Gastrocnemius medialis (tissue), 4 donors: ENCODE results near the gene ATG7. TPM values are rescaled to one million over a fixed set of nuclear protein-coding genes. Genes with fewer than 3 reads are reported as not detected.

Experiments used
- ATAC-seq, 2 donors: fragments of 150-250 bp; one replicate each; pipeline ENCODE4 v1.9.1; 2016
- DNase-seq, 2 donors: peaks; one replicate each; pipeline ENCODE4 v3.0.0-alpha.2; 2019
- H3K27ac ChIP-seq, 4 donors: fragments of 200-600 bp; sonication (generic); 1 replicate in 1 of 4; 2 replicates in 3 of 4; pipeline ENCODE4 v1.5.1; 2016 to 2018; ENCODE audit warnings: mild to moderate bottlenecking in 2 of 4, moderate library complexity in 1 of 4
- H3K27me3 ChIP-seq, 3 donors: fragments of 200-600 bp; sonication (generic) in 2 of 3; 1 replicate in 1 of 3; 2 replicates in 2 of 3; pipeline versions ENCODE4 v1.5.1 to v1.6.0; 2016 to 2019; ENCODE audit warnings: mild to moderate bottlenecking in 1 of 3, moderate library complexity in 1 of 3
- H3K36me3 ChIP-seq, 2 donors: fragments of 200-600 bp; sonication (generic) in 1 of 2; one replicate each; pipeline ENCODE4 v1.5.1; 2017 to 2018
- H3K4me1 ChIP-seq, 2 donors: fragments of 200-600 bp; sonication (generic) in 1 of 2; one replicate each; pipeline ENCODE4 v1.5.1; 2016 to 2017; ENCODE audit warnings: mild to moderate bottlenecking in 2 of 2
- H3K4me3 ChIP-seq, 4 donors: fragments of 200-600 bp; sonication (generic) in 3 of 4; 1 replicate in 1 of 4; 2 replicates in 3 of 4; pipeline ENCODE4 v1.5.1; 2016 to 2019; ENCODE audit warnings: mild to moderate bottlenecking in 2 of 4
- H3K9me3 ChIP-seq, 3 donors: fragments of 200-600 bp; sonication (generic) in 2 of 3; 1 replicate in 1 of 3; 2 replicates in 2 of 3; pipeline ENCODE4 v1.5.1; 2016 to 2019
- CTCF ChIP-seq, 5 experiments: fragments of 450-650 bp in 3 of 5; fragments of 200-600 bp in 2 of 5; sonication (generic) in 2 of 5; IDR thresholded peaks in 4 of 5; conservative IDR thresholded peaks in 1 of 5; 1 replicate in 4 of 5; 2 replicates in 1 of 5; pipeline ENCODE4 v1.5.1; 2016 to 2019; ENCODE audit warnings: antibody characterized with exemption in 5 of 5, mild to moderate bottlenecking in 3 of 5, moderate library complexity in 3 of 5
- POLR2A ChIP-seq, 2 donors: fragments of 450-650 bp; IDR thresholded peaks; one replicate each; pipeline ENCODE4 v1.6.1; 2017; ENCODE audit warnings: antibody characterized with exemption in 2 of 2, mild to moderate bottlenecking in 2 of 2, moderate library complexity in 2 of 2
- in situ Hi-C, 4 donors: fragments of 200-750 bp; cut with MboI; loops; one replicate each; pipeline versions ENCODE4 v1.15.0 to v1.8.0; 2017; ENCODE audit warnings: low sequenced_read_pairs in 4 of 4
- intact Hi-C: fragments of 100-400 bp; cut with DNase I; formaldehyde crosslinking; loops from one replicate; pipeline ENCODE4 v1.15.1; 2023; ENCODE audit warnings: low total_unique reads
- total RNA-seq, 4 donors: library from RNA; depleted of rRNA; stranded (reverse); fragments of >200 nt; gene quantifications; one replicate each; pipeline versions ENCODE4 v1.1.0 to v1.2.3, GENCODE V29; 2016

Gene ATG7
- total RNA-seq, 4 donors from 2014 or later, result 13.5 to 29.2 (median 15.0) TPM

- Histone ChIP-seq H3K4me3 (no peak overlapping the region), H3K27ac (no peak overlapping the region), H3K9me3 (no peaks in the 10 kb centered on the region), H3K27me3 (no peaks in the 10 kb centered on the region), H3K4me1 (peaks cover 0 to 3% of the 10 kb centered on the region in 2 donors), H3K36me3 (no peaks in the 10 kb centered on the region)
- DNase-seq (no peak), ATAC-seq (no peak)
- intact Hi-C loops, result no loop called here
- in situ Hi-C loops, result no loop called here
- no peak for TF ChIP-seq POLR2A (IDR thresholded peaks at IDR 0.05)
- TF ChIP-seq CTCF (IDR thresholded peaks at IDR 0.05 in 4 of 5, conservative IDR thresholded peaks at IDR 0.05 in 1 of 5), result no peak
Measured at GRCh38 chr3:11420066-11420465, 147.9 kb downstream of the ATG7 start.

- ATAC-seq (no peak), DNase-seq (no peak)
- Histone ChIP-seq H3K27ac (no peak overlapping the region), H3K27me3 (no peaks in the 10 kb centered on the region), H3K36me3 (no peaks in the 10 kb centered on the region), H3K4me1 (peaks cover 0 to 3% of the 10 kb centered on the region in 2 donors), H3K9me3 (no peaks in the 10 kb centered on the region), H3K4me3 (no peak overlapping the region)
- intact Hi-C loops, result no loop called here
- TF ChIP-seq CTCF (IDR thresholded peaks at IDR 0.05 in 4 of 5, conservative IDR thresholded peaks at IDR 0.05 in 1 of 5) (no peak), POLR2A (IDR thresholded peaks at IDR 0.05) (no peak)
- in situ Hi-C loops, result no loop called here
Measured at GRCh38 chr3:11422291-11422690, 150.1 kb downstream of the ATG7 start.

- DNase-seq (no peak), ATAC-seq (no peak)
- in situ Hi-C loops (no loop called here), intact Hi-C loops (no loop called here)
- Histone ChIP-seq H3K9me3 (no peaks in the 10 kb centered on the region), H3K4me1 (peaks cover 0 to 3% of the 10 kb centered on the region in 2 donors), H3K27ac (no peak overlapping the region), H3K4me3 (no peak overlapping the region), H3K27me3 (no peaks in the 10 kb centered on the region), H3K36me3 (no peaks in the 10 kb centered on the region)
- no peak for TF ChIP-seq CTCF (IDR thresholded peaks at IDR 0.05 in 4 of 5, conservative IDR thresholded peaks at IDR 0.05 in 1 of 5)
- TF ChIP-seq POLR2A (IDR thresholded peaks at IDR 0.05), result no peak
Measured at GRCh38 chr3:11423868-11424267, 151.7 kb downstream of the ATG7 start.

- H3K27me3 ChIP-seq, result no peaks in the 10 kb centered on the region
- no peaks in the 10 kb centered on the region for H3K9me3 ChIP-seq
- DNase-seq (no peak), ATAC-seq (no peak)
- TF ChIP-seq CTCF (IDR thresholded peaks at IDR 0.05 in 4 of 5, conservative IDR thresholded peaks at IDR 0.05 in 1 of 5) (no peak), POLR2A (IDR thresholded peaks at IDR 0.05) (no peak)
- H3K4me1 ChIP-seq, result peaks cover 0 to 3% of the 10 kb centered on the region in 2 donors
- no peaks in the 10 kb centered on the region for H3K36me3 ChIP-seq
- no peak overlapping the region for H3K27ac ChIP-seq
- intact Hi-C loops (no loop called here), in situ Hi-C loops (no loop called here)
- H3K4me3 ChIP-seq, result no peak overlapping the region
Measured at GRCh38 chr3:11424277-11424676, 152.1 kb downstream of the ATG7 start.

- TF ChIP-seq POLR2A (IDR thresholded peaks at IDR 0.05) (no peak), CTCF (IDR thresholded peaks at IDR 0.05 in 4 of 5, conservative IDR thresholded peaks at IDR 0.05 in 1 of 5) (no peak)
- peaks cover 6 to 10% of the 10 kb centered on the region in 2 donors for H3K4me1 ChIP-seq
- ATAC-seq (no peak), DNase-seq (no peak)
- intact Hi-C loops (no loop called here), in situ Hi-C loops (no loop called here)
- no peak overlapping the region for H3K27ac ChIP-seq
- no peaks in the 10 kb centered on the region for H3K9me3 ChIP-seq
- H3K27me3 ChIP-seq, result no peaks in the 10 kb centered on the region
- no peak overlapping the region for H3K4me3 ChIP-seq
- H3K36me3 ChIP-seq, result no peaks in the 10 kb centered on the region
Measured at GRCh38 chr3:11430207-11430606, 158.0 kb downstream of the ATG7 start.
